Middle frontal gyrus (tissue), 1 donor: Measurements from ENCODE around the gene CTNNA3.

Experiments
- DNase-seq: peaks from one replicate; pipeline ENCODE4 v3.0.0-alpha.2; 2015; ENCODE audit warnings: low spot score; ENCODE audit errors: extremely low spot score

CTNNA3 gene

GRCh38 chr10:66881814-66882213 lies 814.2 kb downstream of the CTNNA3 start:
- no peak for DNase-seq

- DNase-seq, result no peak
These were observed 815.2 kb downstream of the CTNNA3 start for GRCh38 chr10:66880826-66881225.

GRCh38 chr10:66880292-66880691 lies 815.7 kb downstream of the CTNNA3 start:
- DNase-seq, result no peak

GRCh38 chr10:66877361-66877760 lies 818.6 kb downstream of the CTNNA3 start:
- DNase-seq, result no peak

GRCh38 chr10:66869635-66870034 lies 826.4 kb downstream of the CTNNA3 start:
- no peak for DNase-seq

GRCh38 chr10:66862687-66863258 lies 833.2 kb downstream of the CTNNA3 start:
- DNase-seq, result no peak

- DNase-seq, result no peak
These were observed 835.5 kb downstream of the CTNNA3 start for GRCh38 chr10:66860376-66860945.

GRCh38 chr10:66852811-66853210 lies 843.2 kb downstream of the CTNNA3 start:
- no peak for DNase-seq

GRCh38 chr10:66848856-66849255 lies 847.1 kb downstream of the CTNNA3 start:
- DNase-seq, result no peak

- no peak for DNase-seq
These were observed 851.6 kb downstream of the CTNNA3 start for GRCh38 chr10:66844176-66844942.

GRCh38 chr10:66843396-66843795 lies 852.6 kb downstream of the CTNNA3 start:
- DNase-seq, result no peak

- no peak for DNase-seq
These were observed 853.1 kb downstream of the CTNNA3 start for GRCh38 chr10:66842867-66843266.

GRCh38 chr10:66842371-66842770 lies 853.6 kb downstream of the CTNNA3 start:
- no peak for DNase-seq

GRCh38 chr10:66838656-66839055 lies 857.3 kb downstream of the CTNNA3 start:
- DNase-seq, result no peak

- no peak for DNase-seq
These were observed 858.0 kb downstream of the CTNNA3 start for GRCh38 chr10:66837990-66838389.

- DNase-seq, result no peak
These were observed 858.7 kb downstream of the CTNNA3 start for GRCh38 chr10:66837335-66837734.

GRCh38 chr10:66836771-66837170 lies 859.2 kb downstream of the CTNNA3 start:
- DNase-seq, result no peak

GRCh38 chr10:66836057-66836456 lies 859.9 kb downstream of the CTNNA3 start:
- no peak for DNase-seq

- no peak for DNase-seq
These were observed 860.6 kb downstream of the CTNNA3 start for GRCh38 chr10:66835400-66835799.

- no peak for DNase-seq
These were observed 861.2 kb downstream of the CTNNA3 start for GRCh38 chr10:66834802-66835201.

GRCh38 chr10:66833861-66834260 lies 862.1 kb downstream of the CTNNA3 start:
- DNase-seq, result no peak

- DNase-seq, result no peak
These were observed 863.1 kb downstream of the CTNNA3 start for GRCh38 chr10:66832781-66833422.
